ENCODE results near the gene COG4.

The COG4 gene

DNA sequence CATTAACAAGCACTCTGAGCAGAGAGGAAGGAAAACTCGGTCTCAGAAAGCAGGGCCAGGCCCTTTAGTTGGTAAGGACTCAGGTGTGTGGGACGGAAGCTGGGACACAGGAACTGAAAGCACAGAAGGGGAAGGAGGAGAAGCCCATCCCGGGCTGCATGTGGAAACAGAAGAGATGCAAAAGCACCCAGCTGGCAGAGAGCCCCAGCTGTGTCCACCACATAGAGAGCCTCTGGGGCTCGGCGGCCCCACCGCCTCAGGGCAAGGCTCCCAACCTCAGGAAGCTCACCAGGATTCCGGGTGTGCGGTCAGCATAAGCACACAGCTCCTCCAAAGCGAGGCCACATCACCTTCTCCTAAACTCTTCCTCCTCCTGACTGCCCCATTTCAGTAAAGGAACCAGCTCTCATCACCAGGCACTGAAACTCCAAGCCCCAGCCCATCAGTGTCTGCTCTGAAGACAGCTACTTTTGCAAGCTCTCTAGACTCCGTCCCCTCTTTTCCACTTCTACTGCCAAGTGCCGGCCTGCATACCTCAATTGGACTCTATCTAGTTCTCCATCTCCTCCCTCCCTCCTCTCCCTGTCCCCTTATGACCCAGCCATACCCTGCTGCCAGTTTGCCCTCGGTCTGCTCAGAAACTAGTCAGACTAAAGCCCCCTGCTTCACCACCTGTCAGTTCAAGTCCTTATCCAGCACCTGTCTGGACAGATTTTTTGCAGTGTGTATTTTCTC lies 90.5 kb downstream of the COG4 start:
- no peak for DNase-seq (ENCODE audit: low spot score)

DNA sequence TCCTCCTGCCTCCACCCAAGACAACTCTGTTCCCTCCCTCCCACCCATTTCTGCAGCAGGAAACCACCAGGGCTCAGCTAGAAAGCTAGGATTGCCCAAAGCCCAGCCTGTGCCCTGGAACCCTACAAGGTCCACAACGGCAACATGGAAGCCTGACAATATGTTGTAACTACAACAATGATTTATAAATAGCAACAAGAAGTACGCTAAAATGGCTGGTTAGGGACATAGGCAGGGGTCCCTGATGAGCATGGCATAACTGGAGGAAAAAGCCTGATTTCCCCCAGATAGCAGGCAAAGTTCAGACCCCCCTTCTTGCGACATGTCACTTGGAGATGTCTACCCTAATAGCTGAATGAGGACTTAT lies 91.0 kb downstream of the COG4 start:
- no peak for DNase-seq (ENCODE audit: low spot score)

DNA sequence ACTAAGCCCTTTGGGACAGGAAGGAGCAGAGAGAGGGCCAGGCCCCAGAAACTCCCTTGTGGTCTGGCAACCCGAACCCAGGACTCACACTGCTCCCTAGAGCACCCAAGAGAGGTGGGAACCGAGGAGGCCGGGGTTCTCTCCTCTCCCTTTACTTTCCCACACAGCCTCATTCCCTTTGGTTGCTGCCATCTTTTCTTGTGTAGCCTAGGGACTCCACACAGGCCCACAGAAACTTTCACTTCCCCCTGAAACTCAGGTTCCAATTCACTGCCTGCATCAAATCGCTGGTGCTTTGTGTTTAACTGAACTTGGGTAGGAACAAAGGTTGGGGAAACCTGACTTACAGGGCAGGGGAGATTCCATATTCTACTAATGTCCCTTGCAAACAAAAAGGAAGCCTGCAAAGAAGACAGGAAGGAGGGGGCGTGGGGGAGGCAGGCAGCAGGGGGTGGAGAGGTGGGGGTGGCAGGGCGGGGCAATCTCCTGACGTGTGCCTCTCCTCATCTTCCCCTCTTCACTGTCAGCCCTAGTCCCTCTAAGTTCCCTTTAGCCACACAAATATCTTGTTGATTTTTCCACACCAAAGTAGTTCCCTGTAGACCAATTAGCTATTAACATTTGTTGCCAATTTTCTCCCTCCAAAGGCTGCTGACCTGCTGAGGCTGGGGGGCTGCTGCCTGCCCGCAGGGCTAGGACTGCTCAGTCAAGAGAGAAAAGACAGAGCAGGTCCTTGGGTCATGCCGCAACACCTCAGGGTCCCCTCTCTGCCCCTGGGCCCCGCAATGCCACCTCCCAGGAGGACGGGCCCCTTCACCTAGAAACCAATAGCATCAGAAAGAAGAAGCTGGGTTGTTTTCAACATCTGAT lies 92.5 kb downstream of the COG4 start:
- no peak for DNase-seq (ENCODE audit: low spot score)
